Neuron (in vitro differentiated cells): ENCODE measurements around the gene OR1F1.
"Not testable (repeated sequence)": the region's sequence is repeated elsewhere in the genome, so short reads cannot be mapped to it uniquely, and the experiment has no call there.

ENCODE experiments used
- H2AFZ ChIP-seq: one replicate; pipeline ENCODE4 v1.6.1; 2013; ENCODE audit warnings: low read depth, mild to moderate bottlenecking, inconsistent platforms, low read length, moderate library complexity
- H3K27me3 ChIP-seq: one replicate; pipeline ENCODE4 v1.6.1; 2013; ENCODE audit warnings: low read length; ENCODE audit not compliant: insufficient read depth
- H3K36me3 ChIP-seq: one replicate; pipeline ENCODE4 v1.6.1; 2013; ENCODE audit warnings: low read length; ENCODE audit not compliant: insufficient read depth
- H3K4me1 ChIP-seq: one replicate; pipeline ENCODE4 v1.6.1; 2013; ENCODE audit warnings: low read length; ENCODE audit not compliant: insufficient read depth
- H3K4me3 ChIP-seq: 2 replicates; pipeline ENCODE4 v1.5.1; 2013; ENCODE audit warnings: mild to moderate bottlenecking, low read length, moderate library complexity
- H3K9me3 ChIP-seq: one replicate; pipeline ENCODE4 v1.6.1; 2013; ENCODE audit warnings: low read length

OR1F1 gene

DNA sequence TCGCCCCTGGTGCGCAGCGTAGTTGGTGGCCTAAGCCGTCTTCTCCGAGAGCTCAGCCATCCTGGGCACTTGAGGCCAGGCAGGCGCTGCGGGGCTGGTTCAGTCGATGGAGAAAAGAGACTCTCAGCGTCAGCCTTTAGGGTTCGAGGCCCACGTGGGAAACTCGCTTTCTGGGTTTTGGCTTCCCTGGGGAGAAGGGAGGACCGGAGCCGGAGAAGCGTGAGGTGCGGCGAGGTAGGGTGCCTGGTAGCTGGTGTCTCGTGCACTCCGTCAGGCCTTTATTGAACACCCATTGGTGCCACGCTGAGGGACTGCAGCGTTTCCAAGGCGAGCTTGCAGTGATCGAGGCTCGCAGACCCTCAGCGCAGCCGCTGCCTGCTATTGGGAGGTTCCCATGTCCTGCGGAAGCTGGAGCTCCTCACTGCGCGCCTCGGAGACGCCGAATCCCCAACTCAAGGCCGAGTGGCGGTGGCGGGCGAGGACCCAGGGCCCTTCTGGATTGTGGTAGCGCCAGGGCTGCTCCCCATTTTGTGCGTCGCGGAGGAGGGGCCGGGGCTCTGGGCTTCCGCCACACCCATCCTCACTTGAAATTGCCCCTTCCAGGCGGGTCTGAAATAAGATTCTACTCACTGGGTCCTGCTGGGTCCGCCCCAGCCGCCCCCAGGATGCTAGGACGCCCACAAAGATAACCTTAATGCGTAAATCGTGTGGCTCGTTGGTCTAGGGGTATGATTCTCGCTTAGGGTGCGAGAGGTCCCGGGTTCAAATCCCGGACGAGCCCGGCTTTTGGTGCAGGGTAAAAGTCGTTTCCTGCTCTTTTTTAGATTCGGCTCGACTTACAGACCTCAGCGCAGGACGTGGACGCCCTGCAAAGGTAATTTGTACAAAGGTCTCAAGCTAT lies 1.2 kb downstream of the OR1F1 start:
- Histone ChIP-seq H2AFZ (peak overlapping the region; percentile 99), H3K36me3 (no peaks in the 10 kb centered on the region), H3K4me1 (no peaks in the 10 kb centered on the region), H3K27me3 (peaks cover 24% of the 10 kb centered on the region), H3K4me3 (peak overlapping the region; percentile 48), H3K9me3 (no peaks in the 10 kb centered on the region)

- Histone ChIP-seq H3K9me3 (no peaks in the 10 kb centered on the region), H3K36me3 (no peaks in the 10 kb centered on the region), H3K4me1 (no peaks in the 10 kb centered on the region), H3K27me3 (peaks cover 21% of the 10 kb centered on the region), H3K4me3 (peak overlapping the region; percentile 48), H2AFZ (no peak overlapping the region)
These were observed 1.9 kb downstream of the OR1F1 start for GRCh38 chr16:3189869-3190268.

- Histone ChIP-seq H3K4me3 (peak overlapping the region; percentile 27), H3K4me1 (no peaks in the 10 kb centered on the region), H3K9me3 (no peaks in the 10 kb centered on the region), H3K36me3 (no peaks in the 10 kb centered on the region), H2AFZ (no peak overlapping the region), H3K27me3 (peaks cover 17% of the 10 kb centered on the region)
These were observed 2.9 kb downstream of the OR1F1 start for GRCh38 chr16:3190949-3191353.

DNA sequence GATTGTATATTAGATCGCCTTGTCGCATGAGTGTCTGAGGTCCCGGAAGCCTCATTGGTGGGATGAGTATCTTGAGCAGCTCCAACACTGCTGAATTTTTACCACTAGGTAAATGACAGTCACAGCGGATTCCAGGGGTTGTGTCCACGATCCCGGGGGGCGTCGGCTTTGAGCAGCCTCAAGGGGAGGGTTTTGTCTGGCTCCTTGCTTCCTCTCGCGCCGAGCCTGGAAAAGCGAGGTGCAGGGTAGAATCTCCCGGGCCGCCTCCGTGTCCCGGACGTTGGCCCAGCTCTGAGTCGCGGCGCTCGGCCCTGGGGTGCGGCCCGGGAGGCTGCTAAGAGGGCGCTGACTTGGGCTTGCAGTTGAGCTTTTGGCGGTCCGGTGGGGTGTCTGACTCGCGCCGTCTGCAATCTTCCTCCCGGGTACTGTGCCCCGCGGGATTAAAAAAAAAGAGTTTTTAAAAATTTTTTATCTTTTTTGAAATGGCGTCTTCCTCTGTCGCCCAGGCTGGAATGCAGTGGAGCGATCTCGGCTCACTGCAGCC lies 4.5 kb downstream of the OR1F1 start:
- no peak overlapping the region for H3K4me3 ChIP-seq
- no peak overlapping the region for H2AFZ ChIP-seq
- no peaks in the 10 kb centered on the region for H3K9me3 ChIP-seq
- no peaks in the 10 kb centered on the region for H3K4me1 ChIP-seq
- H3K36me3 ChIP-seq, result no peaks in the 10 kb centered on the region
- H3K27me3 ChIP-seq, result peaks cover 16% of the 10 kb centered on the region

DNA sequence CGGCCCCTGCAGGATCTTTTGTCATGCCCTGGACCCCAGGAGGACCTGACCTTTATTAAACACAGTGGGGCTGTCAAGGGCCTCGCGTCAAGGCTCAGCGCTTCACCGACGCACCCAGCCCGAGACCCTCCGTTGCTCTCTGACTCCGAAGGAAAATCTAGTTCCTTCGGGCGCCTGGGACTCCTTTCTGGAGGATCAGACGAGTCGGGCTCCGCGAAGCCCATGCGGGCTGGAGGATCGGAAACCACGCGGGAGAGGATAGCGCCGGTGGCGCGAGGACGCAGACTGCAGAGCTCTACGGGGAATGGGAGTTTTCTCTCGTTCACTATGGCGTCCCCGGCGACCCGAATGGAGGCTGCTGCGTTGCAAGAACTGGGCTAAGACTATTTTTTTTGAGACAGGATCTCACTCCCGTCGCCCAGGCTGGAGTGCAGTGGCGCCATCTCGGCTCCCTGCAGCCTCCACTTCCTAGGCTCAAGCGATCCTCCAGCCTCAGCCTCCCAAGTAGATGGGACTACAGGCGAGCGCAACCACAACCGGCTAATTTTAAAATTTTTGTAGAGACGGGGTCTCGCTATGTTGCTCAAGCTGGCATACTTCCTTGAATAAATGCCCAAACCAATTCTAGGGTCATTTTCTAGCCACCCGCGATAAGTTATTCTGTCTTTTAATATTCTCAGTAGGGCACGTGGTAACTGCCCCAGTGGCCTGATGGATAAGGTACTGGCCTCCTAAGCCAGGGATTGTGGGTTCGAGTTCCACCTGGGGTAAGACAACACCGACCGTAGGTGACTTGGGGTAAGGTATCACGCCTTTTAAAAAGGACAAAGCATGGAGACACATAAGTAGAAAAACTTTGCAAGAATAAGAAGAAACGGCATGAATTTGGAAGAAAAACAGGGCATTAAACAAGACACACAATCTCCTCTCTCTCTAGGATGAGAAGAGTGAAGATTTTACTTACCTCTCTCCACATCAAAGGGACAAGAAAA lies 5.5 kb downstream of the OR1F1 start:
- H3K27me3 ChIP-seq, result peaks cover 22% of the 10 kb centered on the region
- no peaks in the 10 kb centered on the region for H3K4me1 ChIP-seq
- no peak overlapping the region for H2AFZ ChIP-seq
- no peak overlapping the region for H3K4me3 ChIP-seq
- H3K9me3 ChIP-seq, result no peaks in the 10 kb centered on the region
- H3K36me3 ChIP-seq, result no peaks in the 10 kb centered on the region

DNA sequence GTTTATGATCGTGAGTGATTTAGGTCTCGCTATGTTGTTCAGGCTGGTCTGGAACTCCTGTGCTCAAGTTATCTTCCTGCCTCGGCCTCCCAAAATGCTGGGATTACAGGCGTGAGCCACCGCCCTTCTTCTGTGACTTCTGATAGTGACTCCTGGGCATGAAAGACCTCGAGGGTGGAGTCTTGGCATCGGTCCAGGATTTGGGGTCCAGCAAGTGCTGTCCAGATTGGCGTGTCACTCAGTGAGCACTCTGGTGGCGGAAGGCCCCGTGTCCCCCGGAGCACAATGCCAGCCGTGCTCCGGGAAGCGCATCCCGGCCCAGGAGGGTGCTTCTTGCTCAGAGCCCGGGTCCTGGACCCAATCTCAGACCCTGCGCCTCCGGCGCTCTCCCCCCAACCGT lies 6.8 kb downstream of the OR1F1 start:
- H3K36me3 ChIP-seq, result no peaks in the 10 kb centered on the region
- H3K27me3 ChIP-seq, result peaks cover 22% of the 10 kb centered on the region
- no peaks in the 10 kb centered on the region for H3K9me3 ChIP-seq
- H3K4me1 ChIP-seq, result no peaks in the 10 kb centered on the region
- no peak overlapping the region for H3K4me3 ChIP-seq
- no peak overlapping the region for H2AFZ ChIP-seq

DNA sequence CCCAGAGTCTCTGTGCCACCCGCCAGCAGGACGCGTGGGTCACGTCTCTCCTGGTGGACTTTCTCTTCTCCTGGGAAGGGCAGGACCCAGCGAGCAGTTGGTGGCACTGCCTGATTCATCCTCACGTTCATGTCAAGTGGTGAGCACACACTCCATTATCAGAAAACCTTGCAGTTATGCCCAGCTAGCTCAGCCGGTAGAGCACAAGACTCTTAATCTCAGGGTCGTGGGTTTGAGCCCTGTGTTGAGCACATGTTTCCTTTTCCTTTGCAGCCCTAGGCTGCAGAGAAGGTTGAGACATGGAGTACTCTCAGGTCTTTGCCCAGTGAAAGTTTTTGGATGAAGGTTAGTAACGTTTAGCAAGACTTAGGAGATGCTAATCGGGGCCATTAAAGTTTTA lies 8.0 kb downstream of the OR1F1 start:
- Histone ChIP-seq H3K4me3 (no peak overlapping the region), H3K4me1 (no peaks in the 10 kb centered on the region), H3K27me3 (peaks cover 11% of the 10 kb centered on the region), H3K36me3 (no peaks in the 10 kb centered on the region), H2AFZ (no peak overlapping the region), H3K9me3 (no peaks in the 10 kb centered on the region)

GRCh38 chr16:3197694-3198333 lies 9.8 kb downstream of the OR1F1 start:
- H3K9me3 ChIP-seq, H3K4me1 ChIP-seq, H2AFZ ChIP-seq, H3K27me3 ChIP-seq, H3K4me3 ChIP-seq, H3K36me3 ChIP-seq: not testable (repeated sequence)

GRCh38 chr16:3198334-3199072 lies 10.5 kb downstream of the OR1F1 start:
- Histone ChIP-seq H3K4me1 (peaks cover 11% of the 10 kb centered on the region), H3K9me3 (no peaks in the 10 kb centered on the region), H3K4me3 (no peak overlapping the region), H2AFZ (no peak overlapping the region), H3K36me3 (no peaks in the 10 kb centered on the region), H3K27me3 (peaks cover 5% of the 10 kb centered on the region)

DNA sequence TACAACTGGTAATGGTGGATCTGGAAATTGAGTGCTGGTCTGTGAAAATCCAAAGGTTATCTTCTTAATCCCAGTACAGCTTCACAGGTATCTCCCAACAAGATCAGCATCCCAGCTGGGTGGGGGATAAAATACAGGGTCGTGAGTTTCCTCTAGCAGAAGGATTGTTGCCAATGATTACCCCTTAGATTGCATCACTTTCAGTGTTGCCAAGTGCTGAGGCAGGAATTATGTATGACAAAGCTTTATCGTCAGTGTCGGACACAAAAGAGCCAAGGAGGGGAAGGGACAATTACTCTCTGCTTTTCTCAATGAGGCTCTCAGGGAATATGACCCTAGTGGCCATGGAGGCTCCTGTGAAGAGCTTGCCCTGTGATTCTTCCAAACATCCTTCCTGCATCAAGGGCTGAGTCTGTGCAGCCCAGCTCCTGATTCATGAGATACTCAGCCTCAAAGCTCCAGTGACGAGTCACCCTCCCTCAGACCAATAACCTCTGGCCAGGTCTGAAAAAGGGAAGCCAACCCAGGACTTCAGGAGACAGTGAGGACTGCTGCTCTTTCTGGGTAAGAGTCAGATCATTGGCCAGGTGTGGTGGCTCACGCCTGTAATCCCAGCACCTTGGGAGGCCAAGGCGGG lies 15.0 kb downstream of the OR1F1 start:
- Histone ChIP-seq H3K4me1 (peaks cover 16% of the 10 kb centered on the region), H3K9me3 (peaks cover 3% of the 10 kb centered on the region), H3K4me3 (no peak overlapping the region), H2AFZ (no peak overlapping the region), H3K27me3 (peaks cover 5% of the 10 kb centered on the region), H3K36me3 (no peaks in the 10 kb centered on the region)

GRCh38 chr16:3205939-3206338 lies 17.9 kb downstream of the OR1F1 start:
- H3K9me3 ChIP-seq, H3K4me3 ChIP-seq, H3K27me3 ChIP-seq, H2AFZ ChIP-seq, H3K36me3 ChIP-seq: not testable (repeated sequence)
- H3K4me1 ChIP-seq, result peaks cover 16% of the 10 kb centered on the region
